GM19438 (cell line): Measurements from ENCODE around the gene TXN2.
A peak's percentile ranks its signal among the peaks of the same experiment; 100 is the strongest.
"Not testable (repeated sequence)": the region's sequence is repeated elsewhere in the genome, so short reads cannot be mapped to it uniquely, and the experiment has no call there.

Experiments used
- ATAC-seq: cut with Tn5 transposase; IDR thresholded peaks from one replicate; pipeline ENCODE4 v1.9.1; 2021; ENCODE audit warnings: low read depth; ENCODE audit not compliant: unreplicated experiment

Gene TXN2, protein sequence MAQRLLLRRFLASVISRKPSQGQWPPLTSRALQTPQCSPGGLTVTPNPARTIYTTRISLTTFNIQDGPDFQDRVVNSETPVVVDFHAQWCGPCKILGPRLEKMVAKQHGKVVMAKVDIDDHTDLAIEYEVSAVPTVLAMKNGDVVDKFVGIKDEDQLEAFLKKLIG

DNA sequence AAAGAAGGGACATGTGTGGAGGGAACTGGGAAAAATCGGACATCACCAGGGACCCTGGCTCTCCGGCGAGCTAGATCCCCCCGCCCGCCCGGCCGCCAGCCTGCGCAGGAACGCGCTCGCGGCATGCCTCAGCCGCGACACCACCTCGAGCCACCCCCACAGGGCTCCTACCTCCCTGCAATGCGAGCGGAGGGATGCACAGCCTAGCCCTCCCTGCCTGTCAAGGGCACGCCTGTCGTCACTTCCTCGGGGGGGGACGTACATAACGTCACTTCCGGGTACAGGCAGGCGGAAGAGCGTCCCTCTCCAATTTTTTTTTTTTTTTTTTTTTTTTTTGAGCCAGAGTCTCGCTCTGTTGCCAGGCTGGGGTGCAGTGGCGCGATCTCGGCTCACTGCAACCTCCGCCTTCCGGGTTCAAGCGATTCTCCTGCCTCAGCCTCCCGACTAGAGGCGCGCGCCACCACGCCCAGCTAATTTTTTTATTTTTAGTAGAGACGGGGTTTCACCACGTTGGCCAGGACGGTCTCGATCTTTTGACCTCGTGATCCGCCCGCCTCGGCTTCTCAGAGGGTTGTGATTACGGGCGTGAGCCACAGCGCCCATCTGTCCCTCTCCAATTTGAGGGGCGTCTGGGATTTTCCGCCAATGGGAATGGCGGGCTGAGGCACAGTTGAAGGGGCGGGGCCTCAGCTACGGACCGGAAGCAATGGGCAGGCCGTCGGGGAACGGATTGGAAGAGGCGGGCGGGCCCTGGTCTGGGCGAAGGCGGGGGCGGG, at the start of gene TXN2:
Gene TXN2 (minus strand): TSS at position 248 of the 776 bp plus-strand sequence. CDS start 803 bp downstream, outside the sequence.
- ATAC-seq = peak; percentile 85

DNA sequence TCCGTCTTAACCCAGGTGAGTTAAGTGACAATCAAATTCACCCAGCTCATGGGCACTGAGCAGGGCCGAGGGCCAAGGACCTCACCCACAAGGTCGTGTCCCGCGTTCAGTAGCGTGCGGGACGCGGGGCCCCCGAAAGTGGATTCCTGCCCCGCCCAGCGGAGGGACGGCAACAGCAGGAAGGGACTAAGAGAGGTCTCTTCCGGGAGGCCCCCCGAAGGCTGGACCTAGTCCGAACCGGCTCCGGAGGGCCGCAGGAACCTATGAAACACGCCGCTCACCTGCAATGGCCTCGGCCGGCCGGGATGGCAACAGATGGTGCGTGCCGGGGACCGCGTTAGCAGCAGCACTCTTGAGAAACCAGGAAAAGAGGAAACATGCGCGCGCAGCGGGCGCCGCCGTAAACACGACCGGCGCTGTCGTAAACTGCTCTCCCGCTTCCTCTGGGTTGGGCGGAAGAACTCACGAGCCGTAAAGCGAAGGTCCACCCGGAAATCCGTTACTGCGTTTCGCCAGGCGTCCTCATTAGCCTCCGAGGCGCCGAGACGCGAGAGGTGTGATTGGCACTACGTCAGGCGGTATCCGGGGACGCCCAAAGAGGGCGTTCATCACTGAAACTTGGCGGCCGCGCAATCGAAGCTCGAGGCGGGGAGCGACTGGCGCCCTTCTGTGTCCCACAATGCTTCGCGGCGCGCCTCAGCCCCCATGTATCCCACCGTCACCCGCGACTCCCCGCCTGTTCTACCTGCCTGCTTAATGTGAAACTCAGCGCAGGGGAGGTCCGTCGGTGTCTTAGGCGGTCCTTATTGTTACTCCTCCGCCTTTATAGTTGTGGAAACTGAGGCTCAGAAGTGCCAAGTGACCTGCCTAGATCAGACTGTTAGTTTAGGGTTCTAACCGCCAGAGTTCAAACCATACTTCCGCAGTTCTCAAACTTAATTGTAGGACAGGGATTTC, 47.6 kb upstream of the TXN2 start, which contains the start of gene EIF3D:
Gene EIF3D (minus strand): TSS at position 372 of the 957 bp plus-strand sequence. CDS start 3,045 bp downstream, outside the sequence.
- ATAC-seq = peak; percentile 93

DNA sequence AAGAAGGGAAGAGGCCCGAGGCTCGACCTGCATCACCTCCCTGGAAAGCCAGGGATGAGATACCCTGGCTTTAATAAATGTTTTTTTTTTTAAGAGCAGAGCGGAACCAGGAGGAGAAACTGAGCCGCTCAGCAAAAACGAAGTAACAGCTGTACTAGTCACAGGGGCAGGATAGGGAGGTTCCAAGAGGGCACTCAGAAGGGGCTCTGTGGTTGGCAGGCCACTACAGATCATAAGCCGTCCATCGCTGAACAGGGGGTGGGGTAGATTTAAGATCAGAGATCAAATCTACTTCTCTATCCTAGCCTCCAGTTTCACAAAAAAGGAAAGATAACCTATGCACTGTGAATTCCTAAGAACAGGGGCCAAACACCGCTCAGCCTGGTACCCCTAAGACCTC, 46.9 kb upstream of the TXN2 start:
- ATAC-seq = no peak

DNA sequence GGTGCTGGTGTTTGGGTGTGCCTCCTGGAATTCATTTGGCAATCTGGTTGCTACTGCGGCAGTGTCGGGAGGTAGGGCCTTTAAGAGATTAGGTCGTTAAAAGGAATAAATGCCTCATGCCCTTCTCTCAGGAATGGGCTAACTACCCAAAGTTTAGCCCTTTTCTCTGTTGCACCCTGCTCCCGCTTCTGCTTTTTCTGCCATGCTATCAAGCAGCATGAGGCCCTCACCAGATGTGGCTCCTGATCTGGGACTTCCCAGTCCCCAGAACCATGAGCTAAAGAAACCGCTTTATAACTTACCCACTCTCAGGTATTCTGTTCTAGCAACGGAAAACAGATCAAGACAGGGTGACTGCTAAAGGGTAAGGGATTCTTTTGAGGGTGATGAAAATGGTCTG, 41.2 kb upstream of the TXN2 start:
- ATAC-seq = no peak

DNA sequence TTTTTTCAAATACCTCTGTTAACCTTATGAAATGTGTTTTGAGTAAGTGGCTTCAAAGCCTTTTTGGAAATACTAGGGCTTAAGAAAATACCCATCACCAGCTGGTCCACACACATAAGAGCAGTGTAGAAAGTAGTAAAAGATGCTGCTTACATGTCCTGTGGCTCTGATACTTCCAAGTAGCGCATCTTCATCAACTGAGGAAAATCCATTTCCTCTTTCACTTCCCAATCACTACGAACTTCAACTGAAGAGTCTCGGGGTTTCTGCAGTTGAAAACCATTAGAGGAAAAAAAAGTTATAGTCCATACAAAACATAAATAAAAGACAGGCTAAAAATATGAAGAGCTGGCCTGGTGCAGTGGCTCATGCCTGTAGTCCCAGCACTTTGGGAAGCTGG, 39.0 kb upstream of the TXN2 start:
- ATAC-seq = no peak

DNA sequence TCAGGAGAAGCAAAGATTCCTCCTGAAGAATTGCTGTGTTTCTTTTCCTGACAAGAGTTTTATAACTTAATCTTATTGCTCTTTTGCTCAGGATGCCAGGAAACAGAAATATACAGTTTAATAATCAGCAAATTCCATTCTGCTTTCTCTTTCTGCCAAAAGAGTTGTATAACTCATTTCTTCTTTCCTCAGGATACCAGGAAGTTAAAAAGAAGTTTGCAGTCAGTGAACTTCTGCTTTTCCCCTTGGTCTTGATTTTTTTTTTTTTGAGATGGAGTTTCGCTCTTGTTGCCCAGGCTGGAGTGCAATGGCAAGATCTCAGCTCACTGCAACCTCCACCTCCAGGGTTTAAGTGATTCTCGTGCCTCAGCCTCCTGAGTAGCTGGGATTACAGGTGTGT, 38.5 kb upstream of the TXN2 start:
- ATAC-seq = not testable (repeated sequence)

DNA sequence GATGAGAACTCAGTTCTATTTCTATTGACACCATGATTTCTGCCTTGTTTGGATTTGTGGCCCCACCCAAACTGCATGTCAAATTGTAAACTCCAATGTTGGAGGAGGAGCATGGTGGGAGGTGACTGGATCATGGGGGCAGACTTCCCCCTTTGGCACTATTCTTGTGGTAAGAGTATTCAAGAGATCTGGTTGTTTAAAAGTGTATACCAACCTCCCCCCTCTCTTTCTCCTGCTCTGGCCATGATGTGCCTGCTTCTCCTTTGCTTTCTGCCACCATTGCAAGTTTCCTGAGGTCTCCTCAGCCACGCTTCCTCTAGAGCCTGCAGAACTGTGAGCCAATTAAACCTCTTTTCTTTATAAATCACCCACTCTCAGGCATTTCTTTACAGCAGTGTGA, 33.3 kb upstream of the TXN2 start:
- no peak for ATAC-seq

DNA sequence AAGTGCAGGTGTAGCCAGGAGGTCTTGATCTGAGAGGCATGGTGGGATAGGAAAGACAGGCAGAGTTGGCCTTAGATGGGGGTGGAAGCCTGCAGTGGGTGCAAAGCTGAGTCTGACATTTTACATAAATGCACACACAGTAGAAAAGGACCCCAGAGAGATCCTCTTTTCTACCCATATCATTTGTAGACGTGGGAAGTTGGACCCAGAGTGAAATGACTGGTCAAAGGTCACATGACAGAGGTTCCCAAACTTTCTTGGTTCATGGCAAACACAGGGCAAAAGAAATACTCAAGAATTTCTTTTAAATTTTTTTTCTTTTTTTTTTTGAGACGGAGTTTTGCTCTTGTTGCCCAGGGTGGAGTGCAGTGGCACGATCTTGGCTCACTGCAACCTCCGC, 31.6 kb upstream of the TXN2 start:
- no peak for ATAC-seq

DNA sequence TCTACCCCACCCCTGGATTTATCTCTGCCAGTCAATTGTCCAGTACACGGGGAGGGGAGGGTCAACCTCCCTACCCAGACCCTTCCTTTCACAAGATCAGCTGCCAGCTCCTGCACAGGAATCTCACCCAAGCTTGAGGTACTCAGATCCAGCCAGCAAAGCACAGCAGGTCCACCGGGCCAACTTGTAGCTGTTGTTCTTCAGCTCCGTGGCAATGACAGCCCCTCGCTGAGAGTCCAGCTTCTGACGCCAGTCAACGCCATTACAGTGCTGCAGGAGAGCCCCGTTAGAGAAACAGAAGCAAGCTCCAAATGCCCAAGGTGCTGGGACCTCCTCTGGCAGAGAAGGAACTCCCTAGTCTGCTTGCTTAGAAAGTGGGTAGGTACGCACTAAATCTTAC, 30.9 kb upstream of the TXN2 start:
- ATAC-seq = no peak

DNA sequence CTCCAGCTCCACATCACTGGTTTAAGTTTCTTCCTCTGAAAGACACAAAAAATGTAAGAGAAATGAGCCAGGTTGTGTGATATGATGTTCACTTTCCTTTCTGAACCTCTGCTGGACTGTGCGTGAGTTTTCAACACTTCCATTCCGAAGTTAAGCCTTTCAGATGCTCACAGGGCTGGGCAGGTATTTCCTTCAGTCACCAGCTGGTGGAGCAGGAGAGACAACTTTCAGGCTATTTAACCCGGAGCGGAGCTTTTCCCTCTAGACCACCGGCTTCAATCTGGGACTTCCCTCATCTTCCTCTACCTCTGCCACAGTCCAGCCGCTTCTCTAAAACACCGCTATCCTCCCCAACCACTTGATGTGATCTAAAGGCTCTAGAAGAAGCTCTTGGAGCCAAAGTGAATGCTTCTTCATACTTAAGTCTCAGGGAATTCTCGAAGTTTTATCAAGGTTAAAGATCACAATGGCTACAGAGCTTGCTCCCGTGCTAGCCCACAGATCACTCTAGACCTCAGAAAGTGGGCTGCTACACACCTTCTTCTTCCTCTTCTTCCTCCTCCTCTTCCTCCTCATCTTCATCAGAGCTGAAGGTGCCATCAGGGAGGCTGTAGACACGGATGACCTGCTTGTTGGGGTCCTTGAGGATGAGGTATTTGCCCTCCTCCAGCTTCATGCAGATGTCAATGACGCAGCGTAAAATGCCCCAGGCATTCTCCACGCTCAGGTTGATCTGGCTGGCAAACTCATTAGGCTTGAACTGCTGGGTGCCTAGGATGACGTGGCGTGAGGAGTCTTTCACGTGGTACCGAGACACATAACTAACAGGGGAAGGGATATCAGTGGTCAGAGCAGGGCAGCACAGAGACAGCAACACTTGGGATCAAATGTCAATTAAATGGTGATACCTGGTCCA, 29.8 kb upstream of the TXN2 start:
- ATAC-seq = no peak

DNA sequence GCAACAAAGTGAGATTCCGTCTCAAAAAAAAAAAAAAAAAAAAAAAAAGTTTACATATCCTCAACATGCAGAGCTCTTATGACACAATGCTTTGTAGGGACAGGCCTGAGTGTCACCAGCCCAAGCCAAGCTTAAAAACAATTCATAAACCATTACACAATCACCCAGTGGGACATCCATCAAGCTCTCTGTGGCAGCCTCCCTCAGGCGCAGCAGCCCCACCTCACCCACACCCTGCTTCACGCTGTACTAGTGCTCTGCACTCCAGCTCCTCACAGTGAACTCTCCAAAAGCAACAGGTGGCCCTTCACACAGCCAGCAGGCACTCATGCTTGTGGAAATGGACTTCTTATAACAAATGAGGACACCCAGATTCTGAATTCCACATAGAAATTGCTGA, 28.9 kb upstream of the TXN2 start:
- ATAC-seq = no peak

DNA sequence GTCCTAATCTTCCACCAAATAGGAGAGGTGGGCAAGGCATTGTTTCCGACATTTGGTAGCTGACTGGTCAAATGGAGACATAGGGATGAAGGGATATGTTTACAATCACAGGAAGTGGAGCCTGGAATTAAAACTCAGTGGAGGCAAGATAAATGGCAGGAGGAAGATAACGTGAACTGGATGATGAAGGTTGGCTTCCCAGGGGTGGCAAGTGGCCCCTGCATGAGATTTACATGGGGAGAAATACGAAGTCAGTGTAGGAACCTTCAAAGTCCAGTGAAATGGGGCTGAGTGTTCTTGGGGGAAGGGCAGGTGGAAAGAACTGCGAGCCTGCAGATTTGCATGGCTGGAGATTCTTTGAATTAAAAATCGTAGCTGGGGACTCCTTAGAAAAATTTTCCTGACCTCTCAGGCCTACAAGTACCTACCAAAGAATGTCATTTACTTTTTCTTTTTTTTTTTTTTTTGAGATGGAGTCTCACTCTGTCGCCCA, 26.1 kb upstream of the TXN2 start:
- no peak for ATAC-seq

DNA sequence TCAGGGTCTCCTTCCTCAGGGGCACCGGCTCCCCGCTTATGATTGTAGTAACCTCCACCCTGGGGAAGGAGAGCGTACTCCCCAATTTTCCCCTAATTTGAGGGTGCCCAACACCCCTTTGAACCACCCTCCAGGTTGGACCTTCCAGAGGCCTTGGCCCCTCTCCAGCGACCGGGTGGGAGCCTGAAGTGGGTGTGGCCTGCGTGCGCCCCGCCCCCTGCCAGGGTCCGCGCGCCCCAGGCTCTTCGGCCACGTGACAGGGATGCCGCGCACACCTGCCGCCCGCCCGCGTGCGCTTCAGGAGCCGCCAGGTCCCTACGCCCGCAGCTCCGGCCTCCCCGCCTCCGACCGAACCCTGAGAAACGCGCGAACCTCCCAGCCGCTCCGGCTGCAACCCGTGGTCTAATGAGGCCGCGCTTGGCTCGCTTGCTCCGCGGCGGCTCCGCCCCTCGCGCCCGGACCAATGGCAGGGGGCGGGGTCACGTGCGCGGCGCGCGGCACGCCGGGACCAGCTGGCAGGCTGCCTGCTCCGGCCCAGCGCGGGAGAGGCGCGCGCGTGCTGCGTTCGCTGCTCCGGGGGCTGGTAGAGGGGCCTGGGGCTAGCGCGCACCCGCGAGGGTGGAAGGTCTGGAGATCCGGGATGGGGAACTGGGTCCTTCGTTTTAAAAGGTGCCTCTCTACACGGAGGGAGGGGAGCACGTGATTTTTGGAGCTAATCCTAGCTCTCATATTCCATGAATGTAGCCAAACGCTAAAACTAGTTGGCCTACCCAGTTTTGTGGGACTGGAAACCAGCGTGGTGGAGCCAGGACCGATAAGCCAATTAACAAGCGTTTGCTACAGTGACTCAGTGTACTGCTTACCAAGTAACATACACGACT, 25.4 kb upstream of the TXN2 start, which contains the start of gene FOXRED2:
Gene FOXRED2 (minus strand): TSS at position 404 of the 881 bp plus-strand sequence. CDS start 618 bp downstream, outside the sequence.
- ATAC-seq = peak; percentile 75

DNA sequence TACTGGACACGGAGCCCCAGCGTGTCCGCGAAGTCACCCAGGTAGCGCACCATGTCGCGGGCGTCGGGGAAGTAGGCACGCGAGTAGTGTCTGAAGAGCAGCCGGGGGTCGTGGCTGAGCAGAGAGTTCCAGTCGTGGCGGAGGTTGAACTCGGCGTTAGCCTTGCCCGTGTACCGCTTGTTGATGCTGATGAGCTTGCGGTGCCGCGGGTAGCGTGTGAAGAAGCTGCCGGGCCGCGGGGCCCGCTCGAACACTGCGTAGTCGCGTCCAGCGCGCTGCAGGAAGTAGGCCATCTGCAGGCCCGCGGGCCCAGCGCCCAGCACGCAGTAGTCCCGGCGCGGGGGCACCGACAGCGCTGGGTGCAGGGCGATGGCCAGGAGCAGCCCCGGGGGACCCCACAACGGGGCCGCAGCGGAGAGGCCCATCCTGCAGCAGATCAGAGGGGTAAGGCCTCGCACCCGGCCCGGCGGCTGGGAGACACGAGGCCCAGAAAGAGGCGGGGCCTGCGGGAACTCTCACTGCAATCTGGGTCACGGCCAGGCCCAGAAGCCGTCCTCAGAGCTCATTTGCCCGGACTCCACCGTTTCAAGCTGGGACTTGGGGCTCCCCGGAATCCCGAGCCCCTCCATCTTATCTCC, 24.7 kb upstream of the TXN2 start:
- ATAC-seq = no peak

DNA sequence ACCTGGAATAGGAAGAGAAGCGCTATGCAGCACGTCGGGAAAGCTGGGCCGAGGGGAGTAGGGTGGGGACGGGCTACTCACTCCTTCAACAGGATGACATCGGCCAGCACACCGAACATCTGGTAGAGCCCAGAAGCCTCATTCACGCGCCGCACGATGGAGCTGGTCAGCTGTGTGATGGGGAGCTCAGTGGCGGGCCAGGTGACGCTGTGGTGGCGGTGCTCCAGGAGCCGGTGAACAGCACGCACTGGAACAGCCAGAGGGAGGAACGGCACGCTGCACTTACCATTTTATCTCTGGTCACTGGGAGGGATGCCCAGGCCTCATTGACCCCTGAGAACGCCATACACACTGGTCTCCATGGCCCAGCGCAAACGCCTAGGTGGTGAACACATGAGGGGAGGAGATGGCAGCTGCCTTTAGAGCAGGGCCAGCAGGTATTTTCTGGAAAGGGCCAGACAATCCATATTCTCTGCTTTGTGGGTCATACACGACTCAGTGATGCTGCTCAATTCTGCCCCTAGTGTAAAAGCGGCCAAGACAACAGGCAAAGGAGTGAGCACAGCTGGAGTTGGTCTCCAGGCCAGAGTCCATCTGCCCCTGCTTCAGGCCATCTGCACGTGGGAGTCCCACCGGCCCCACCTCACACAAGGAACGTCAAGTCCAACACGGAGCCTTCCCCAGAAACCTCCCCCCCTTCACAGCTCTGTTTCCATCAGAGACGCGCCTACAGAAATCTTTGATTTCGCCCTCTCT, 16.6 kb upstream of the TXN2 start:
- ATAC-seq = no peak

DNA sequence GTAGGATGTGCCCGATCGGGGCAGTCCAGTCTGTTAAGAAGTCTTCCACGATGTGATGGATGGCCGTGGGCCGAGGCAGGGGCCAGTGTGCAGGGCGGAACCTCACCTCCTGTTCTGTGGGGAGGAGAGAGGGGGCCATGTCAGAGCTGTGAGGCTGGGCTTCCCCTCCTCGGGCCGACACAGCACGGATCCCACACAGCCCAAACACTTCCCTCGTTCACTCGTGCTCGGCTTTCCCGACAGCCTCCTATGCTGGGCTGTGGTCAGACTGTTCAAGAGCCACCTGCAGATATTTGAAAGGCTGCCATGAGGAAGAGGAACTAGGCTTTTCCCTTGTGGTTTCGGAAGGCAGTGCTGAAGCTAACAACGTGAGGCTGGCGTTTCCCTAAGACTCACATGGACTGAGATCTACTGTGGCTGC, 12.3 kb upstream of the TXN2 start:
- ATAC-seq = no peak

DNA sequence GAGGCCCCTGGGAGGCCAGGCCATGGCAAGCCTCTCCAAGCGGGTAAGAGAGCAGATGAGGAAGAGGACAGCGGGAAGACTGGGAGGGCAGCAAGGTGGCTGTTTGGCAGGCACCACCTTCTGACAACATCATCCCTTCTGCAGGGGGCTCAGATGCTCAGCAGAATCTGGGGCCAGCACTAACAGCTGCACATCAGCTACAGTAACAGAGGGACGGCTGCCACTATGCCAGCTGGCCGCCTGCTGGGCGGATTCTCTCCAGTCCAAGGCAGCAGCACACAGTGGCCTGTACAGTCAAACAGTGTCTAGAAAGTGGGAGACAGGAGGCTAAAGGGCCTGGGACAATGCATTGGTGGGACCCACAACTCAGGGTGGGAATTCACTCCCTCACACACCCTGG, 10.7 kb upstream of the TXN2 start:
- ATAC-seq = no peak

DNA sequence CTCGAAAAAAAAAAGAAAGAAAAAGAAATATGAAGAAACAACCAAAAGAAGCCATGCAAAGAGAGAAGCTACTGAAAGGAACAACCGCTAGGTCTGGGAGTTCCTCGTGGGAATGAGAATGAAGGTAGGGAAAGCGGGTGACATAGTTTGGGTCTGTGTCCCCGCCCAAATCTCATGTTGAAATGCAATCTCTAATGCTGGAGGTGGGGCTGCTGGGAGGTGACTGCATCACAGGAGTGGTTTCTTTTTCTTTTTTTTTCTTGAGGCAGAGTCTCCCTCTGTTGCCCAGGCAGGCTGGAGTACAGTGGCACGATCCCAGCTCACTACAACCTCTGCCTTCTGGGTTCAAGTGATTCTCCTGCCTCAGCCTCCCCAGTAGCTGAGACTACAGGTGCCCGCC, 9.7 kb upstream of the TXN2 start:
- ATAC-seq = no peak
